HepG2 (cell line): ENCODE measurements around the gene ZXDA. TPM values are rescaled to one million over a fixed set of nuclear protein-coding genes. Genes with fewer than 3 reads are reported as not detected.

Source experiments
- ATAC-seq: fragments of 200-7000 bp; cut with Tn5 transposase; 3 replicates; pipeline ENCODE4 v1.9.1; 2020; ENCODE audit warnings: mild to moderate bottlenecking, moderate library complexity
- BruUV-seq: library from RNA; stranded (reverse); fragments of 400-500 nt; replicated peaks from 2 replicates; lab custom pipeline; 2021; lab: Mats Ljungman, UMichigan
- CTCF ChIA-PET: fragments of 300-600 bp; formaldehyde crosslinking; extraction: SDS; loops from one replicate; lab custom pipeline; 2021; ENCODE audit warnings: low total read pairs, inconsistent platforms, low intra/inter-chr PET ratio; lab: Yijun Ruan, JAX
- POLR2A ChIA-PET: fragments of 350-600 bp; sonication (Branson Sonifier 250); formaldehyde crosslinking; loops from one replicate; lab custom pipeline; 2020; ENCODE audit warnings: antibody characterized with exemption, inconsistent platforms; lab: Yijun Ruan, JAX
- DNase-seq: peaks from one replicate; pipeline ENCODE4 v3.0.0-alpha.2; 2015; ENCODE audit warnings: low spot score
- FAIRE-seq: peaks from 3 replicates; lab custom pipeline; 2011; peaks lifted over from hg19 to GRCh38; lab: Jason Lieb, UNC
- H2AFZ ChIP-seq: one replicate; pipeline ENCODE4 v1.6.1; 2011; ENCODE audit warnings: low read length, inconsistent platforms
- H3K27ac ChIP-seq: fragments of 300-600 bp; 3 replicates; pipeline ENCODE4 v1.8.0; 2011; ENCODE audit warnings: mixed run types, mild to moderate bottlenecking, mixed read lengths, low read length, inconsistent platforms; ENCODE audit not compliant: insufficient read depth; ENCODE audit errors: extremely low read length
- H3K27me3 ChIP-seq, 2 experiments: fragments of 200-600 bp in 1 of 2; 2 replicates in 1 of 2; 3 replicates in 1 of 2; pipeline versions ENCODE4 v1.6.0 to v1.8.0; 2011; ENCODE audit warnings: low read length in 2 of 2, mild to moderate bottlenecking in 2 of 2, moderate library complexity in 2 of 2, inconsistent platforms in 1 of 2; ENCODE audit not compliant: insufficient read depth in 2 of 2, control insufficient read depth in 1 of 2
- H3K36me3 ChIP-seq, 2 experiments: fragments of 200-600 bp in 1 of 2; replicated peaks in 1 of 2; 2 replicates in 1 of 2; 3 replicates in 1 of 2; pipeline versions ENCODE4 v1.5.1 to v1.8.0; 2011; ENCODE audit warnings: low read length in 2 of 2, inconsistent platforms in 1 of 2; ENCODE audit not compliant: insufficient read depth in 2 of 2, control insufficient read depth in 1 of 2
- H3K4me1 ChIP-seq: 2 replicates; pipeline ENCODE4 v1.5.1; 2012; ENCODE audit warnings: low read length, inconsistent platforms; ENCODE audit not compliant: insufficient read depth
- H3K4me2 ChIP-seq: 2 replicates; pipeline ENCODE4 v1.6.0; 2011; ENCODE audit warnings: low read depth, low read length, inconsistent platforms
- H3K4me3 ChIP-seq, 3 experiments: fragments of 200-600 bp in 1 of 3; sonication (generic), shearing (Covaris generic) in 1 of 3; replicated peaks in 1 of 3; 2 replicates each; pipeline ENCODE4 v1.5.1; 2011 to 2016; ENCODE audit warnings: low read length in 3 of 3, inconsistent platforms in 2 of 3, low read depth in 2 of 3, mild to moderate bottlenecking in 2 of 3, control low read depth in 1 of 3, mixed read lengths in 1 of 3; ENCODE audit not compliant: insufficient read depth in 1 of 3
- H3K79me2 ChIP-seq: one replicate; pipeline ENCODE4 v1.6.1; 2011; ENCODE audit warnings: low read length, inconsistent platforms; ENCODE audit not compliant: insufficient read depth
- H3K9ac ChIP-seq: 2 replicates; pipeline ENCODE4 v1.6.0; 2011; ENCODE audit warnings: mild to moderate bottlenecking, low read depth, low read length, inconsistent platforms; ENCODE audit not compliant: insufficient read depth
- H3K9me3 ChIP-seq: 2 replicates; pipeline ENCODE4 v1.5.1; 2012; ENCODE audit warnings: mild to moderate bottlenecking, low read length
- H4K20me1 ChIP-seq: 2 replicates; pipeline ENCODE4 v1.6.0; 2011; ENCODE audit warnings: inconsistent platforms, mild to moderate bottlenecking, low read length, moderate library complexity; ENCODE audit not compliant: insufficient read depth
- BRD4 ChIP-seq: sonication (generic); formaldehyde crosslinking; IDR thresholded peaks from 2 replicates; pipeline ENCODE4 v1.4.0; 2020; ENCODE audit warnings: missing genetic modification reagents
- ELF1 ChIP-seq: sonication (generic); formaldehyde crosslinking; IDR thresholded peaks from 2 replicates; pipeline ENCODE4 v1.4.0; 2020; ENCODE audit warnings: missing genetic modification reagents
- GMEB1 ChIP-seq: sonication (generic); formaldehyde crosslinking; IDR thresholded peaks from 2 replicates; pipeline ENCODE4 v1.5.1; 2020; ENCODE audit warnings: missing genetic modification reagents, mild to moderate bottlenecking, borderline replicate concordance
- TAF15 ChIP-seq: fragments of 200-400 bp; formaldehyde crosslinking; IDR thresholded peaks from one replicate; pipeline ENCODE4 v1.6.1; 2018; ENCODE audit warnings: mild to moderate bottlenecking, low read depth, low read length; ENCODE audit not compliant: poor library complexity, severe bottlenecking
- TEF ChIP-seq: sonication (generic); formaldehyde crosslinking; IDR thresholded peaks from 2 replicates; pipeline ENCODE4 v1.5.0; 2020; ENCODE audit warnings: missing genetic modification reagents
- ZFP62 ChIP-seq: sonication (generic); formaldehyde crosslinking; IDR thresholded peaks from 2 replicates; pipeline ENCODE4 v1.4.0; 2020; ENCODE audit warnings: missing genetic modification reagents
- ZFY ChIP-seq: sonication (generic); formaldehyde crosslinking; IDR thresholded peaks from 2 replicates; pipeline ENCODE4 v1.4.0; 2020; ENCODE audit warnings: missing genetic modification reagents
- ZKSCAN5 ChIP-seq: sonication (generic); formaldehyde crosslinking; IDR thresholded peaks from 2 replicates; pipeline ENCODE4 v1.5.1; 2020; ENCODE audit warnings: mild to moderate bottlenecking, missing genetic modification reagents
- ZNF264 ChIP-seq: sonication (generic); formaldehyde crosslinking; IDR thresholded peaks from 2 replicates; pipeline ENCODE4 v1.4.0; 2020; ENCODE audit warnings: missing genetic modification reagents
- ZNF451 ChIP-seq: sonication (generic); formaldehyde crosslinking; IDR thresholded peaks from 2 replicates; pipeline ENCODE4 v1.5.0; 2020; ENCODE audit warnings: mild to moderate bottlenecking, missing genetic modification reagents
- ZNF546 ChIP-seq: sonication (generic); formaldehyde crosslinking; conservative IDR thresholded peaks from 2 replicates; pipeline ENCODE4 v1.8.1; 2023; ENCODE audit warnings: mild to moderate bottlenecking, missing genetic modification reagents
- ZNF615 ChIP-seq: sonication (generic); formaldehyde crosslinking; IDR thresholded peaks from 2 replicates; pipeline ENCODE4 v1.5.0; 2020; ENCODE audit warnings: mild to moderate bottlenecking, missing genetic modification reagents, borderline replicate concordance
- ZNF724P ChIP-seq: sonication (generic); formaldehyde crosslinking; IDR thresholded peaks from 2 replicates; pipeline ENCODE4 v1.8.0; 2022; ENCODE audit warnings: missing genetic modification reagents, borderline replicate concordance
- ZXDC ChIP-seq: sonication (generic); formaldehyde crosslinking; IDR thresholded peaks from 2 replicates; pipeline ENCODE4 v1.5.0; 2020; ENCODE audit warnings: mild to moderate bottlenecking, missing genetic modification reagents
- WGBS: methylation state at CpG from one replicate; pipeline ENCODE4 v1.1.6; 2017; ENCODE audit warnings: low lambda C conversion rate; 5-methylcytosine and 5-hydroxymethylcytosine counted together
- in situ Hi-C: cut with HindIII; loops from 2 replicates; pipeline ENCODE4 v1.10.0; 2017; ENCODE audit warnings: low pct_unique_long_range_greater_than_20kb; ENCODE audit not compliant: extremely low pct_ligation_motif_present
- intact Hi-C: fragments of 100-400 bp; cut with micrococcal nuclease; formaldehyde crosslinking; loops from one replicate; pipeline ENCODE4 v1.10.0; 2022; ENCODE audit not compliant: unreplicated experiment
- polyA plus RNA-seq, 8 experiments: library from polyadenylated mRNA; depleted of rRNA in 3 of 8; stranded (reverse) in 7 of 8; unstranded in 1 of 8; fragments of >200 nt; fragmentation: Illumina TruSeq in 4 of 8; extraction: Trizol in 4 of 8; gene quantifications; 2 replicates each; pipeline versions ENCODE4 v1.2.1 to v1.2.3, GENCODE V29; 2011 to 2016; ENCODE audit warnings: low read depth in 4 of 8, missing spikeins in 1 of 8, mixed read lengths in 1 of 8; ENCODE audit not compliant: insufficient read depth in 1 of 8
- total RNA-seq, 5 experiments: library from RNA; depleted of rRNA; stranded (reverse); fragments of >200 nt; fragmentation: Illumina TruSeq; extraction: Trizol; gene quantifications; 2 replicates each; pipeline ENCODE4 v1.2.3, GENCODE V29; 2016; ENCODE audit warnings: low read depth in 1 of 5

Gene ZXDA
- total and polyA plus RNA-seq, 2 of the 13 experiments (the other 11 are each of a cell fraction or from before 2014, with no cell fraction given): not detected

GRCh38 chrX:57933321-57933720 is 23.1 kb upstream of the ZXDA start:
- Histone ChIP-seq H3K36me3 (no peaks in the 10 kb centered on the region), H3K9me3 (no peaks in the 10 kb centered on the region), H3K4me2 (no peak overlapping the region), H4K20me1 (no peaks in the 10 kb centered on the region), H3K27ac (no peak overlapping the region), H3K4me1 (no peaks in the 10 kb centered on the region), H3K4me3 (no peak overlapping the region), H3K9ac (no peak overlapping the region), H2AFZ (no peak overlapping the region), H3K27me3 (no peaks in the 10 kb centered on the region), H3K79me2 (no peaks in the 10 kb centered on the region)
- DNase-seq (no peak), ATAC-seq (no peak), FAIRE-seq (no peak)
- WGBS: 0% methylated on average over 4 of the region's 6 CpGs
- in situ Hi-C loops (no loop called here), intact Hi-C loops (no loop called here)
- no TSS peak for BruUV-seq
- CTCF ChIA-PET: no interaction called here
- no peak for TF ChIP-seq ZFP62
- TF ChIP-seq ZKSCAN5 (CRISPR knock-in tag): no peak
- no peak for TF ChIP-seq TAF15
- no peak for TF ChIP-seq ZNF615 (CRISPR knock-in tag)
- POLR2A ChIA-PET: no interaction called here

- WGBS: 0% methylated on average over 1 of the region's 2 CpGs
- Histone ChIP-seq H2AFZ (no peak overlapping the region), H3K9ac (no peak overlapping the region), H3K36me3 (no peaks in the 10 kb centered on the region), H3K4me2 (no peak overlapping the region), H3K27ac (no peak overlapping the region), H3K27me3 (no peaks in the 10 kb centered on the region), H3K79me2 (no peaks in the 10 kb centered on the region), H3K4me1 (no peaks in the 10 kb centered on the region), H4K20me1 (no peaks in the 10 kb centered on the region), H3K4me3 (no peak overlapping the region), H3K9me3 (no peaks in the 10 kb centered on the region)
- CTCF ChIA-PET: no interaction called here
- POLR2A ChIA-PET: no interaction called here
- DNase-seq (no peak), ATAC-seq (no peak), FAIRE-seq (no peak)
- in situ Hi-C loops: no loop called here
- intact Hi-C loops: no loop called here
- no TSS peak for BruUV-seq
- TF ChIP-seq BRD4 (CRISPR knock-in tag): no peak
- TF ChIP-seq ZNF724P: no peak
- TF ChIP-seq ZNF264: no peak
- TF ChIP-seq ZXDC (CRISPR knock-in tag): no peak
- no peak for TF ChIP-seq ZNF546 (CRISPR knock-in tag)
- no peak for TF ChIP-seq ELF1 (CRISPR knock-in tag)
- no peak for TF ChIP-seq TEF (CRISPR knock-in tag)
- no peak for TF ChIP-seq ZFY
- no peak for TF ChIP-seq ZNF451
- no peak for TF ChIP-seq GMEB1 (CRISPR knock-in tag)
These were observed 22.0 kb upstream of the ZXDA start for GRCh38 chrX:57932266-57932665.
